ENCODE results near the gene KCNQ1. TPM values are rescaled to one million over a fixed set of nuclear protein-coding genes. Genes with fewer than 3 reads are reported as not detected.

Gene KCNQ1
- total and polyA plus RNA-seq, 7 donors, result 1.1 to 25.2 (median 3.8) TPM

- TF ChIP-seq POLR2AphosphoS5 (IDR thresholded peaks at IDR 0.05), result no peak
- TF ChIP-seq POLR2A (IDR thresholded peaks at IDR 0.05), result no peak
- TF ChIP-seq, protein P1, sequence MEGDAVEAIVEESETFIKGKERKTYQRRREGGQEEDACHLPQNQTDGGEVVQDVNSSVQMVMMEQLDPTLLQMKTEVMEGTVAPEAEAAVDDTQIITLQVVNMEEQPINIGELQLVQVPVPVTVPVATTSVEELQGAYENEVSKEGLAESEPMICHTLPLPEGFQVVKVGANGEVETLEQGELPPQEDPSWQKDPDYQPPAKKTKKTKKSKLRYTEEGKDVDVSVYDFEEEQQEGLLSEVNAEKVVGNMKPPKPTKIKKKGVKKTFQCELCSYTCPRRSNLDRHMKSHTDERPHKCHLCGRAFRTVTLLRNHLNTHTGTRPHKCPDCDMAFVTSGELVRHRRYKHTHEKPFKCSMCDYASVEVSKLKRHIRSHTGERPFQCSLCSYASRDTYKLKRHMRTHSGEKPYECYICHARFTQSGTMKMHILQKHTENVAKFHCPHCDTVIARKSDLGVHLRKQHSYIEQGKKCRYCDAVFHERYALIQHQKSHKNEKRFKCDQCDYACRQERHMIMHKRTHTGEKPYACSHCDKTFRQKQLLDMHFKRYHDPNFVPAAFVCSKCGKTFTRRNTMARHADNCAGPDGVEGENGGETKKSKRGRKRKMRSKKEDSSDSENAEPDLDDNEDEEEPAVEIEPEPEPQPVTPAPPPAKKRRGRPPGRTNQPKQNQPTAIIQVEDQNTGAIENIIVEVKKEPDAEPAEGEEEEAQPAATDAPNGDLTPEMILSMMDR (IDR thresholded peaks at IDR 0.05), result no peak
- TF ChIP-seq EP300 (IDR thresholded peaks at IDR 0.05), result no peak
- intact Hi-C loops (cut with DNase I), result no loop called here
- no peak overlapping the region for H3K27ac ChIP-seq
Observed at GRCh38 chr11:2729841-2730240, 285.0 kb downstream of the KCNQ1 start.

DNA sequence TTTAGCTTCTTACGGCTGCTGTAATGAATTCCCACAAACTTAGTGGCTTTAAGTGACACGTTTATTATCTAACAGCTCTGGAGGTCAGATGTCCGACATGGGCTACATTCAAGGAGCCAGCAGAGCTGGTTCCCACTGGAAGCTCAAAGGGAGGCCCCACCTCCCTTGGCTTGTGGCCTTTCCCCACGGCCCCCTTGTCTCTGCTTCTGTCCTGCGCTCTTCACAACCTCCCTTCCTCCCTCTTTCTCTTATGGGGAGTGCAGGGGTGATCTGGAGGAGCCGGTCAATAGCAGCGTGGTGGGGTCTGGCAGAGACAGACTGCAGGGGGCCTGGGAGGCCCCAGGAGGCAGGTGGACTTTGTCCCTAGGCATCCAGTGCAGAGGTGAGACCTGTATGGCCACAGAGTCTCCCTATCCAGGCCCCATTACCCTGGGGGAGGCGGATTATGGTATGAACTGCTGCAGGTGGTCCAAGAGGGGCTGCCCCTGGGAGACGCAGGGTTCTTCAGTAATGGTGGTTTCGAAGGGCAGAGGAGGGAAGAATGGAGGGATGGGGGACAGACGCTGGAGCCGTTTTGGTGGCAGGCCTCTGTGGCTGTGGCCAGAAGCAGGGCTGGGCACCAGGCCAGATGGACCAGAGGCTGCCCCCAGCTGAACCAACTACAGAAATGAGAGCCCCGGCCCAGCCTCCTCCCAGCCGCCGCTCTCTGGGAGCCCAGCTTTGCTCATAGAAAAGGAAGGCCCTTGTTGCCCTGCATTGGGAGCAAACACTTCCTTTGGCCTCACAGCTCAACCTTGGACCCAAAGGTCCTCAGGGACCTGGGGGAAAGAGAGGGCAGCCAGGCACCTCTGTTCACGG, 285.7 kb downstream of the KCNQ1 start:
- H3K4me1 ChIP-seq, result no peaks in the 10 kb centered on the region
- TF ChIP-seq, protein P1 (IDR thresholded peaks at IDR 0.05), result no peak
- TF ChIP-seq POLR2AphosphoS5 (IDR thresholded peaks at IDR 0.05), result no peak
- TF ChIP-seq EP300 (IDR thresholded peaks at IDR 0.05), result no peak
- no peak for TF ChIP-seq POLR2A (IDR thresholded peaks at IDR 0.05)
- H3K27me3 ChIP-seq, result no peaks in the 10 kb centered on the region
- intact Hi-C loops (cut with DNase I), result no loop called here
- no peak overlapping the region for H3K27ac ChIP-seq
- WGBS, 2 donors, result 82 to 85% methylated on average over 16 of the region's 16 CpGs
- no peaks in the 10 kb centered on the region for H3K36me3 ChIP-seq
- no peak overlapping the region for H3K4me3 ChIP-seq
- H3K9me3 ChIP-seq, result no peaks in the 10 kb centered on the region
- DNase-seq, result no peak

More at GRCh38 chr11:2729841-2730240, 285.0 kb downstream of the KCNQ1 start:
- no peaks in the 10 kb centered on the region for H3K27me3 ChIP-seq
- no peaks in the 10 kb centered on the region for H3K36me3 ChIP-seq
- no peaks in the 10 kb centered on the region for H3K4me1 ChIP-seq
- no peak for DNase-seq
- no peaks in the 10 kb centered on the region for H3K9me3 ChIP-seq
- no peak overlapping the region for H3K4me3 ChIP-seq
- 93 to 95% methylated on average over 9 of the region's 9 CpGs for WGBS, 2 donors

- Histone ChIP-seq H3K36me3 (no peaks in the 10 kb centered on the region), H3K4me3 (no peak overlapping the region), H3K27me3 (no peaks in the 10 kb centered on the region), H3K9me3 (no peaks in the 10 kb centered on the region), H3K4me1 (no peaks in the 10 kb centered on the region), H3K27ac (no peak overlapping the region)
- 90 to 92% methylated on average over 28 of the region's 28 CpGs for WGBS, 2 donors
- no peak for TF ChIP-seq POLR2AphosphoS5 (IDR thresholded peaks at IDR 0.05)
- no peak for TF ChIP-seq EP300 (IDR thresholded peaks at IDR 0.05)
- TF ChIP-seq POLR2A (IDR thresholded peaks at IDR 0.05), result no peak
- TF ChIP-seq, protein P1 (IDR thresholded peaks at IDR 0.05), result no peak
- intact Hi-C loops (cut with DNase I), result no loop called here
- DNase-seq, result no peak
Observed at GRCh38 chr11:2731130-2732125, 286.6 kb downstream of the KCNQ1 start.

DNA sequence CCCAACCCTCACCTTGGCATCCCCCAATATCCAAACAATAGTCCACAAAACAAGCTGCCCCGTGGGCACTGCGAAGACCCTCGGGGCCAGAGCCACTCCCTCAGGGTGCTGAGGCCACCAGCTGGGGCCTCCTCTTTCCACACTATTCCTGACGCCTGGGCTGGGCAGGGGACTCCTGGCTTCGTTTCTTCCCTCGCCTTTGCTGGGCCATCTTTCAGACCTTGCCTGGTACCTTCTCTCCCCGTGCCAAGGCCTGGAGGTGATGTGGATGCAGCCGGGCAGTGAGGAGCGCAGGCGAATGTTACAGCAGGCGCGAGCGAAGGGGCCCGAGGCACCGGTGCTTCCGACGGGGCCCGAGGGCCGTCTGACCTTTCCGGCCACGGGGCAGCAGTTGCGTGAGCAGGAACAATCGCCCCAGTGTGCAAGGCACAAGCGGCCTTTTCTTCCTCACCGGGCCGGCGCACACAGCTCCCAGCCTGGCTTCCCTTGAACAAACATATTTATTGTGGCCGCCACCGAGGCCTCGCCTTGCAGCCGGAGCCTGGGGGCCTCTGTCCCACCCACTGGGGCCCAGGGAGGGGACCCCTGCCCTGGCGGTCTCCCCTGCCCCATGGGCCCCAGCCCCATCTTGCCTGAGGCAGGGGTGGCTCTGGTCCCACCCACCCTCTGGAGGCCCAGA, 287.6 kb downstream of the KCNQ1 start:
- Histone ChIP-seq H3K4me1 (no peaks in the 10 kb centered on the region), H3K36me3 (no peaks in the 10 kb centered on the region), H3K9me3 (no peaks in the 10 kb centered on the region), H3K4me3 (no peak overlapping the region), H3K27me3 (no peaks in the 10 kb centered on the region), H3K27ac (no peak overlapping the region)
- intact Hi-C loops (cut with DNase I), result no loop called here
- 80 to 89% methylated on average over 32 of the region's 32 CpGs for WGBS, 2 donors
- no peak for DNase-seq
- no peak for TF ChIP-seq EP300 (IDR thresholded peaks at IDR 0.05)
- no peak for TF ChIP-seq POLR2AphosphoS5 (IDR thresholded peaks at IDR 0.05)
- no peak for TF ChIP-seq POLR2A (IDR thresholded peaks at IDR 0.05)
- TF ChIP-seq, protein P1 (IDR thresholded peaks at IDR 0.05), result no peak

Data from sigmoid colon (tissue), 7 donors.